ENCODE measurements around the gene OR4C5. TPM values are rescaled to one million over a fixed set of nuclear protein-coding genes. Genes with fewer than 3 reads are reported as not detected.

The OR4C5 gene
- total and polyA plus RNA-seq, 2 of the 8 experiments (the other 6 are each of a cell fraction or from before 2014, with no cell fraction given), result not detected

DNA sequence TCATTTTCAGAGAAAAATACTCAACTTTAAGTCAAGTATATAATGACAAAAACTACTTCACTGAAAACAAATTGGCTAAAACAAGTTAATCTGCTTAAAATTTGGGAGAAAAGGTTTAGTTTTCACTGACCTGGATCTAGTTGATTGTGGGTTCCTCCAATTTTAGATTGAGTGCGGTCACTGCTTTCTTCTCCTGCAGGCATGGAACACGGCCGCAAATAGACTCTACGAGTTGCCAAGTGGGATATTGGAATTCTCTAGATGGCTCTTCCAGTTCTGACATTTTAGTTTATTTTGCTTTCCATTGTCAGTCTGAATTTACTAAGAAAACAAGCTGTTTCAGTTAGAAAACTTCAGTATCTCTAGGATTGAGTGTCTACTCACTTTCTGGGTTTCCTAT, 12.3 kb downstream of the OR4C5 start:
- H3K18ac ChIP-seq (ENCODE audit: extremely low read depth, low read length), result no peak overlapping the region
- H3K9ac ChIP-seq (replicated peaks in 1 of 4; ENCODE audit: extremely low read depth in 1 of 4, low read depth in 3 of 4, low read length in 3 of 4), result no peak overlapping the region
- H4K8ac ChIP-seq (ENCODE audit: extremely low read depth, insufficient read depth, low read length), result no peak overlapping the region
- H2AK5ac ChIP-seq (ENCODE audit: low read depth, low read length), result no peak overlapping the region
- ChIA-PET POLR2A (ENCODE audit: partially characterized antibody) (no interaction called here), CTCF (ENCODE audit: partially characterized antibody) (no interaction called here)
- no peak overlapping the region for H2AFZ ChIP-seq (ENCODE audit: low read length)
- H2BK120ac ChIP-seq (replicated peaks; ENCODE audit: low read depth, low read length), result no peak overlapping the region
- WGBS, 2 experiments (ENCODE audit: extremely low coverage in 1 of 2, insufficient coverage in 1 of 2, insufficient read length in 1 of 2, insufficient replicate concordance in 2 of 2, low coverage in 1 of 2, low lambda C conversion rate in 2 of 2, missing lambda C conversion rate in 1 of 2), result 90% methylated on average over 4 of the region's 4 CpGs; no CpG with 5 or more reads in 1 of the 2 experiments
- no peak overlapping the region for H3K4me3 ChIP-seq (ENCODE audit: extremely low read depth in 1 of 4, insufficient read depth in 2 of 4, low read depth in 3 of 4, low read length in 4 of 4)
- no peak overlapping the region for H2BK12ac ChIP-seq (ENCODE audit: low read depth, low read length)
- no peak overlapping the region for H3K14ac ChIP-seq (ENCODE audit: insufficient read length)
- no peak overlapping the region for H3K23ac ChIP-seq (ENCODE audit: insufficient read length)
- DNase-seq (ENCODE audit: low read depth in 1 of 2, low spot score in 2 of 2) (no peak), FAIRE-seq (no peak)
- H3K4me2 ChIP-seq (ENCODE audit: insufficient read depth in 1 of 2, low read depth in 2 of 2, low read length in 2 of 2), result no peak overlapping the region
- H3K79me1 ChIP-seq (ENCODE audit: low read depth, low read length), result no peaks in the 10 kb centered on the region
- no peak overlapping the region for H2BK20ac ChIP-seq (ENCODE audit: low read length)
- no peaks in the 10 kb centered on the region for H4K20me1 ChIP-seq (replicated peaks in 1 of 2; ENCODE audit: control insufficient read depth in 1 of 2, insufficient read depth in 2 of 2, low read length in 2 of 2)
- H3K4me1 ChIP-seq (replicated peaks in 1 of 4; ENCODE audit: control insufficient read depth in 3 of 4, insufficient read depth in 4 of 4, low read length in 3 of 4), result no peaks in the 10 kb centered on the region
- no peaks in the 10 kb centered on the region for H3K36me3 ChIP-seq (ENCODE audit: control insufficient read depth in 2 of 4, insufficient read depth in 4 of 4, low read length in 3 of 4)
- no peak overlapping the region for H2BK5ac ChIP-seq (ENCODE audit: low read depth, low read length)
- no peak overlapping the region for H4K5ac ChIP-seq (ENCODE audit: insufficient read length, low read depth, low read length)
- H3K56ac ChIP-seq (replicated peaks; ENCODE audit: insufficient read length, low read depth, low read length), result no peak overlapping the region
- no peaks in the 10 kb centered on the region for H3K79me2 ChIP-seq (ENCODE audit: control insufficient read depth in 1 of 2, insufficient read depth in 2 of 2, low read length in 2 of 2)
- no peak overlapping the region for H3K27ac ChIP-seq (ENCODE audit: low read depth, low read length)
- peaks cover 35 to 48% of the 10 kb centered on the region in 2 experiments for H3K9me3 ChIP-seq (ENCODE audit: insufficient read depth in 2 of 2, low read depth in 1 of 2, low read length in 1 of 2)
- H3K4ac ChIP-seq (replicated peaks; ENCODE audit: insufficient read length, low read depth, low read length), result no peak overlapping the region
- no peak overlapping the region for H2BK15ac ChIP-seq (ENCODE audit: low read length)
- no peak overlapping the region for H4K91ac ChIP-seq (replicated peaks; ENCODE audit: insufficient read length, low read length)
- no peaks in the 10 kb centered on the region for H3K23me2 ChIP-seq (ENCODE audit: low read depth, low read length)
- no peaks in the 10 kb centered on the region for H3K27me3 ChIP-seq (replicated peaks in 1 of 4; ENCODE audit: control insufficient read depth in 3 of 4, extremely low read depth in 1 of 4, insufficient read depth in 3 of 4, low read length in 3 of 4)
- TF ChIP-seq ZNF274 (IDR thresholded peaks at IDR 0.05; ENCODE audit: borderline replicate concordance, extremely low read depth, low read length) (no peak), EGR1 (IDR thresholded peaks at IDR 0.05; ENCODE audit: borderline replicate concordance, low read depth, low read length) (no peak), CHD1 (IDR thresholded peaks at IDR 0.05; ENCODE audit: low read depth, low read length) (no peak), RAD21 (IDR thresholded peaks at IDR 0.05 in 1 of 2, conservative IDR thresholded peaks at IDR 0.05 in 1 of 2; ENCODE audit: low read depth in 2 of 2, low read length in 2 of 2) (no peak), SIN3A (conservative IDR thresholded peaks at IDR 0.05 in 1 of 2, IDR thresholded peaks at IDR 0.05 in 1 of 2; ENCODE audit: low read depth in 1 of 2, low read length in 2 of 2) (no peak), HDAC6 (IDR thresholded peaks at IDR 0.05; ENCODE audit: low read depth, low read length) (no peak), KDM1A (IDR thresholded peaks at IDR 0.05; ENCODE audit: borderline replicate concordance, low read length) (no peak), PHF8 (conservative IDR thresholded peaks at IDR 0.05; ENCODE audit: low read depth, low read length) (no peak), TBP (IDR thresholded peaks at IDR 0.05; ENCODE audit: low read depth, low read length) (no peak), RNF2 (IDR thresholded peaks at IDR 0.05; ENCODE audit: borderline replicate concordance, low read depth, low read length, missing control alignments, poor library complexity, severe bottlenecking) (no peak)
- TF ChIP-seq, protein P1, sequence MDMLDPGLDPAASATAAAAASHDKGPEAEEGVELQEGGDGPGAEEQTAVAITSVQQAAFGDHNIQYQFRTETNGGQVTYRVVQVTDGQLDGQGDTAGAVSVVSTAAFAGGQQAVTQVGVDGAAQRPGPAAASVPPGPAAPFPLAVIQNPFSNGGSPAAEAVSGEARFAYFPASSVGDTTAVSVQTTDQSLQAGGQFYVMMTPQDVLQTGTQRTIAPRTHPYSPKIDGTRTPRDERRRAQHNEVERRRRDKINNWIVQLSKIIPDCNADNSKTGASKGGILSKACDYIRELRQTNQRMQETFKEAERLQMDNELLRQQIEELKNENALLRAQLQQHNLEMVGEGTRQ (IDR thresholded peaks at IDR 0.05; ENCODE audit: low read length), result no peak
- TF ChIP-seq, protein P2, sequence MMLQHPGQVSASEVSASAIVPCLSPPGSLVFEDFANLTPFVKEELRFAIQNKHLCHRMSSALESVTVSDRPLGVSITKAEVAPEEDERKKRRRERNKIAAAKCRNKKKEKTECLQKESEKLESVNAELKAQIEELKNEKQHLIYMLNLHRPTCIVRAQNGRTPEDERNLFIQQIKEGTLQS (IDR thresholded peaks at IDR 0.05; ENCODE audit: insufficient read depth, low read depth, low read length), result no peak
